Measurements from ENCODE around the gene C1RL.

DNA sequence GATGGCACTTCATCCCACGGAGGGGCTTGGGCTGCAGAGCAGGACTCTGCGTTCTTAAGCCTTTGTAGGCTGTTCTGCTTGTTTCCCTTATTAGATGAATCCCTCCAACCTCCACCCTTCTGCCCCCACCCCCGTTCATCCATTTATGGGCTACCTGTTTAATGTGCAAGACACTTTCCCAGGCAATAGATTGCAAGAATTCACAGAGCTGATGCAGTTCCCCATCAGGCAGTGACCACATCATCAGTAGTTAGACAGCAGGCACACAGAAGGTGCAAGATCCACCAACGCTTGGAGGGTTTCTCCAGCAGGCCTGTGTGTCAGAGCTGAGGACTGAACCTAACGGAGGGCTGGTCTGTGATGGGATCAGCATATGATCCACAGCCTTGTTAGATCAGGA lies 15.5 kb downstream of the C1RL start:
- TF ChIP-seq, protein P1, sequence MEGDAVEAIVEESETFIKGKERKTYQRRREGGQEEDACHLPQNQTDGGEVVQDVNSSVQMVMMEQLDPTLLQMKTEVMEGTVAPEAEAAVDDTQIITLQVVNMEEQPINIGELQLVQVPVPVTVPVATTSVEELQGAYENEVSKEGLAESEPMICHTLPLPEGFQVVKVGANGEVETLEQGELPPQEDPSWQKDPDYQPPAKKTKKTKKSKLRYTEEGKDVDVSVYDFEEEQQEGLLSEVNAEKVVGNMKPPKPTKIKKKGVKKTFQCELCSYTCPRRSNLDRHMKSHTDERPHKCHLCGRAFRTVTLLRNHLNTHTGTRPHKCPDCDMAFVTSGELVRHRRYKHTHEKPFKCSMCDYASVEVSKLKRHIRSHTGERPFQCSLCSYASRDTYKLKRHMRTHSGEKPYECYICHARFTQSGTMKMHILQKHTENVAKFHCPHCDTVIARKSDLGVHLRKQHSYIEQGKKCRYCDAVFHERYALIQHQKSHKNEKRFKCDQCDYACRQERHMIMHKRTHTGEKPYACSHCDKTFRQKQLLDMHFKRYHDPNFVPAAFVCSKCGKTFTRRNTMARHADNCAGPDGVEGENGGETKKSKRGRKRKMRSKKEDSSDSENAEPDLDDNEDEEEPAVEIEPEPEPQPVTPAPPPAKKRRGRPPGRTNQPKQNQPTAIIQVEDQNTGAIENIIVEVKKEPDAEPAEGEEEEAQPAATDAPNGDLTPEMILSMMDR (IDR thresholded peaks at IDR 0.05; ENCODE audit: insufficient read depth, low read length) = no peak
- TF ChIP-seq, protein P2, sequence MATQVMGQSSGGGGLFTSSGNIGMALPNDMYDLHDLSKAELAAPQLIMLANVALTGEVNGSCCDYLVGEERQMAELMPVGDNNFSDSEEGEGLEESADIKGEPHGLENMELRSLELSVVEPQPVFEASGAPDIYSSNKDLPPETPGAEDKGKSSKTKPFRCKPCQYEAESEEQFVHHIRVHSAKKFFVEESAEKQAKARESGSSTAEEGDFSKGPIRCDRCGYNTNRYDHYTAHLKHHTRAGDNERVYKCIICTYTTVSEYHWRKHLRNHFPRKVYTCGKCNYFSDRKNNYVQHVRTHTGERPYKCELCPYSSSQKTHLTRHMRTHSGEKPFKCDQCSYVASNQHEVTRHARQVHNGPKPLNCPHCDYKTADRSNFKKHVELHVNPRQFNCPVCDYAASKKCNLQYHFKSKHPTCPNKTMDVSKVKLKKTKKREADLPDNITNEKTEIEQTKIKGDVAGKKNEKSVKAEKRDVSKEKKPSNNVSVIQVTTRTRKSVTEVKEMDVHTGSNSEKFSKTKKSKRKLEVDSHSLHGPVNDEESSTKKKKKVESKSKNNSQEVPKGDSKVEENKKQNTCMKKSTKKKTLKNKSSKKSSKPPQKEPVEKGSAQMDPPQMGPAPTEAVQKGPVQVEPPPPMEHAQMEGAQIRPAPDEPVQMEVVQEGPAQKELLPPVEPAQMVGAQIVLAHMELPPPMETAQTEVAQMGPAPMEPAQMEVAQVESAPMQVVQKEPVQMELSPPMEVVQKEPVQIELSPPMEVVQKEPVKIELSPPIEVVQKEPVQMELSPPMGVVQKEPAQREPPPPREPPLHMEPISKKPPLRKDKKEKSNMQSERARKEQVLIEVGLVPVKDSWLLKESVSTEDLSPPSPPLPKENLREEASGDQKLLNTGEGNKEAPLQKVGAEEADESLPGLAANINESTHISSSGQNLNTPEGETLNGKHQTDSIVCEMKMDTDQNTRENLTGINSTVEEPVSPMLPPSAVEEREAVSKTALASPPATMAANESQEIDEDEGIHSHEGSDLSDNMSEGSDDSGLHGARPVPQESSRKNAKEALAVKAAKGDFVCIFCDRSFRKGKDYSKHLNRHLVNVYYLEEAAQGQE (IDR thresholded peaks at IDR 0.05; ENCODE audit: insufficient replicate concordance, low read depth) = no peak
- no peak for TF ChIP-seq POLR2AphosphoS5 (IDR thresholded peaks at IDR 0.05; ENCODE audit: low read depth)

All from HL-60 (cell line).